HG03469 (cell line): ENCODE measurements around the gene LAMA4.
"Not testable (repeated sequence)": the region's sequence is repeated elsewhere in the genome, so short reads cannot be mapped to it uniquely, and the experiment has no call there.

ENCODE experiments used
- ATAC-seq: cut with Tn5 transposase; IDR thresholded peaks from one replicate; pipeline ENCODE4 v1.9.1; 2021; ENCODE audit warnings: mild to moderate bottlenecking, moderate library complexity, moderate number of reproducible peaks; ENCODE audit not compliant: unreplicated experiment

Gene LAMA4

DNA sequence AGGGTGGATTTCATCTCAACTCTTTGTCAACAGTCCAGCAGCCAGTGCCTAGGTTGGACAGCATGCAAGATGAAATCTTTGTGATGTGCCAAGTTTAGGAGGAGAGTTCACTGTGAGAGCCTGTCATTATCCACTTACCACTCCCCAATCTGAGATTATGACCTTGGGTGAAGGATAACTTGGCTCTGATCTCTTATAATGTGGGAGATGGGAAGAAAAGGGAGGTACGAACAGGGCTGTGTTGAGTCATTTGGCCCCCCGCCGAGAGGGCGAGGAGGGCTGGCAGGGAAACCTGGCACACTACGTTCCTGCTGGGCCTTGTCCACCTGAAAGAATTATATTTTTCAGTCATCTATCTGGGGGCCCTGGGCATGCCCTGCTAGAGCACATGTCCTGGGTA, 35.8 kb downstream of the LAMA4 start:
- no peak for ATAC-seq

DNA sequence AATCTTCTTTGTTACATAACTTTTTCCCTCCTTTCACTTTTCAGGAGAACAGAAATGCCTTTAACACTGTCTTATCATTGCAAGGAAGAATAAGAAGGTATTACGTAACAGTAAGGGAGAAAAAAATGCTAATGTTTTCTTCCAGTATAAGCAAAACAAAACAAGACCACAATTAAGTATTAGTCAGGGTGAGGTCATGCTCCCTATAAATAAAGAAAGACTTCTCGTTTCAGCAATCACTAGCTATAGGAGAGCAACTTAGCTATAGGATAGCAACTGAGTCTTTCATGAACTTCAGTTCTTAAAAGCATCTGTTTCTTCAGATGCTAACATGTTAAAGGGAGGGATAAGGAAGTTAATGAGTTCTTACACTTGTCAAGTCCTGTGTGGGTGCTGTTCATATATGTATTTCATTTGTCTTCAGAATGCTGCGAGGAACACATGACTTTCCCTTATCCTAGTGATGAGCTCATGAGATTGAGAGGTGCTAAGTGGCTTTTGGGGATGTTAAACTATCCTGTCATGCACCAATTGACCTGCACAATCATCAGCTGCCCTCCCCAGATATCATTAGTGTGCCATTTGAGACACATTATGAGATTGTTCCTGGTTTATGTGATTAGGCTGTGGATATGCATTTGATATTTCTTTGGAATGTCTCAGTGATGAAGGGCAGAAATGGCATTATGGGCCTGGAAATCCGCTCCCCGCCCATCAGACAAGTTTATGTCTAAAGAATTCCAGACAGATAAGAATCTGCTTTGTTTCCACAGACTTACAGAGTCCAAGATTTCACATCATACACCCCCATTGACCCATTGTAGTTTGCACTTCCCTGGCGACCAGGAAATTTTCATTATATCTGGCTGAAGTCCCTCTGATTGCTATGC, 37.5 kb downstream of the LAMA4 start:
- ATAC-seq, result no peak

GRCh38 chr6:112215488-112216284, 38.7 kb downstream of the LAMA4 start:
- ATAC-seq, result no peak

GRCh38 chr6:112214739-112215269, 39.6 kb downstream of the LAMA4 start:
- no peak for ATAC-seq

DNA sequence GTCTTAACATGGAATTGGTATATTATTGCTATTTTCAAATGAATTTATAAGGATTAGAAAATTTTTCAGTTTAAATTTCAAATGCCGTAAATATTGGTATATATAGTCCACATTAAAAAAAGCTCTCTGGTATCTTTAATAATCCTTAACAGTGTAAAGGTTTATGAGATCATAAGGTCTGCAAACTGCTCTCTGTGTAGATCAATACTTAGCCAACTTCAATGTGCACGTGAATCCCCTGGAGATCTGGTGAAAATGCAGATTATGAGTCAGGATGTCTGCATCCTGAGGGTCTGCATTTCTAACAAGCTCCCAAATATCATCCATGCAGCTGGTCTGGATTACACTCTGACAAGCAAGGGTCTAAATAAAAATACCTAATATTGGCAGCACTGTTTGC, 43.5 kb downstream of the LAMA4 start:
- ATAC-seq, result no peak

- no peak for ATAC-seq
Measured at GRCh38 chr6:112209131-112209530, 45.2 kb downstream of the LAMA4 start.

DNA sequence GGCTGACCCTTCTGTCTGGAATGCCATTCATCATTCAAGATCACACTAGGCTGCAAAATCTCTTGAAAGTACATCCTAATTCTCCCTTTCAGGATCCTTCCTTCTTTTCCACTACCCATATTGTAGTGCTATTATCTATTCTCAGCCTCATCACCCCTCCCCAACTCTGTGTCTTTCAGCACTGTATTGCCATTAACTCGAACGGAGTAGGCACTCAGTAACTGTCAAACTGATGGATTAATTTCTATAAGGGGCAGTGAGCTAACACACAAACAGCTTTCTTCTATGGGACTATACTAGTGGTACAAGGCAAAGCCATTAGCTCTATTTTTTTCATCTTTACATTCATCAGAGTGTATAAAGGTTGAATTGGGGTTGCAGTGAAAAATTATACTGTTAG, 46.6 kb downstream of the LAMA4 start:
- no peak for ATAC-seq

DNA sequence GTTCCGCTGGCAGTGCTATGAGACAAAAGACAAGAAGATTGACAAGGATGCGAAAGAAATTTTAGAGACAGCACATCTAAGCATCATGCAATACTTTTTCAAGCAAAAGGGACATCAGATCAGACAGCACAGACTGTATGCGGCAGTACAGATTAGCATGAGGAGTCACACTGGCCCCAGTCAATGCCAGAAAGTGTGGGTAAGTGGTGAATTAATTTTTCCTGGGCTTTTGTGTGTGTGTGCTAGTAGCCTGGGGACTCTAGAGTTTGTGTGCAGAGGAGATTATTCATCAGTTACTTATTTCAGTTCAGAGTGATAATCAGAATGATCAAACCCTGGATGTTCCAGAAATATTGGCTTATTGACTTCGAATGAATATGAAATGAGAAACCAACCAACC, 47.2 kb downstream of the LAMA4 start:
- ATAC-seq, result no peak

- ATAC-seq, result no peak
Measured at GRCh38 chr6:112206110-112206458, 48.3 kb downstream of the LAMA4 start.

- no peak for ATAC-seq
Measured at GRCh38 chr6:112205427-112206109, 48.8 kb downstream of the LAMA4 start.

- ATAC-seq, result no peak
Measured at GRCh38 chr6:112204350-112204706, 50.0 kb downstream of the LAMA4 start.

GRCh38 chr6:112203577-112204349, 50.6 kb downstream of the LAMA4 start:
- ATAC-seq, result no peak

- ATAC-seq, result peak; percentile 47
Measured at GRCh38 chr6:112202639-112203341, 51.6 kb downstream of the LAMA4 start.

DNA sequence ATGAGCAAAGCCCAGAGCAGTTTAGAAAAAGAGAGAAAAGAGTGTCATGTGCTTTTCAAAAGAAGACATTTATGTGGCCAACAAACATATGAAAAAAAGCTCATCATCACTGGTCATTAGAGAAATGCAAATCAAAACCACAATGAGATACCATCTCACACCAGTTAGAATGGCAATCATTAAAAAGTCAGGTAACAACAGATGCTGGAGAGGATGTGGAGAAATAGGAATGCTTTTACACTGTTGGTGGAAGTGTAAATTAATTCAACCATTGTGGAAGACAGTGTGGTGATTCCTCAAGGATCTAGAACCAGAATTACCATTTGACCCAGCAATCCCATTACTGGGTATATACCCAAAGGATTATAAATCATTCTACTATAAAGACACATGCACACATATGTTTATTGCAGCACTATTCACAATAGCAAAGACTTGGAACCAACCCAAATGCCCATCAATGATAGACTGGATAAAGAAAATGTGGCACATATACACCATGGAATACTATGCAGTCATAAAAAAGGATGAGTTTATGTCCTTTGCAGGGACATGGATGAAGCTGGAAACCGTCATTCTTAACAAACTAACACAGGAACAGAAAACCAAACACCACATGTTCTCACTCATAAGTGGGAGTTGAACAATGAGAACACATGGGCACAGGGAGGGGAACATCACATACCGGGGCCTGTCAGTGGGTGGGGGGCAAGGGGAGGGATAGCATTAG, 54.0 kb downstream of the LAMA4 start:
- ATAC-seq, result not testable (repeated sequence)

- no peak for ATAC-seq
Measured at GRCh38 chr6:112199001-112199403, 55.4 kb downstream of the LAMA4 start.

DNA sequence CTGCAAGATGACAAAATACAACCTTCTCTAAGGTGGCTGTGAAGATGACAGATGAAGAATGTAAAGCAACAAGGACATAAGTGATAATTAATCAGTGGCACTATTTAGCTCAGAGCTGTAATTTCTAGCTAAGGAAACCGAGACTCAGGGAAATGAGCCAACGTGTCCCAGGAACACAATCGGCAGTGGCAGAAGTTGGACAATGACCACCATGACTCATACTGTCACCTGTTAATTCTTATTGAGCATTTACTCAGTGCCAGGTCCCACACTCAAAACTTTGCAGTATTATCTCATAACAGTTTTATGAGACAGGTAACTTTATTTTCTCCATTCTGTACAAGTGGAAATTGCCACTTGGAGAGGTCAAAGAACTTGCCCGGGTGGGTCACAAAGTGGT, 55.8 kb downstream of the LAMA4 start:
- no peak for ATAC-seq

- ATAC-seq, result no peak
Measured at GRCh38 chr6:112197636-112198035, 56.7 kb downstream of the LAMA4 start.

DNA sequence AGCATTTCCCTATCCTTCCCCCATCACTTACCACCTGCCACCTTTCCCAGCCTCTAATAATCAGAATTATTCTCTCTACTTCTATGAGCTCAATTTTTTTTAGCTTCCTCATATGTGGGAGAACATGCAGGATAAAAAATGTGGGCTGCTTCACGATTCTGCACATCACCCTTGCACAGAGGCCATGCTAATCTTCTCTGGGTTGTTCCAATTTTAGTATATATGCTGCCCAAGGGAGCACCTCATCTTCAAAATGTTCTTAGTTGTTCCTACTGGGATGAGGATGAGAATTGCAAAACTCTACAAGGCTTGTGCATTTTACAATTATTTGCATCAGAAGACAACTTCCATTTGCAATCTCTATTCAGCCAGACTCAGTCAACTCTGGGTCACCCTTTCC, 58.1 kb downstream of the LAMA4 start:
- no peak for ATAC-seq

GRCh38 chr6:112195166-112195565, 59.2 kb downstream of the LAMA4 start:
- no peak for ATAC-seq
